Stimulated activated CD4-positive, alpha-beta T cell treated with anti-CD3 and anti-CD28 coated beads, Interleukin-15, amount 100 ng/mL, for 1 hour (primary cell): ENCODE data around the gene STK32B.

ENCODE experiments used
- DNase-seq, 2 donors: peaks; one replicate each; pipeline ENCODE4 v3.0.0-alpha.2; 2020; ENCODE audit warnings: low read depth in 1 of 2, low spot score in 1 of 2

STK32B gene

DNA sequence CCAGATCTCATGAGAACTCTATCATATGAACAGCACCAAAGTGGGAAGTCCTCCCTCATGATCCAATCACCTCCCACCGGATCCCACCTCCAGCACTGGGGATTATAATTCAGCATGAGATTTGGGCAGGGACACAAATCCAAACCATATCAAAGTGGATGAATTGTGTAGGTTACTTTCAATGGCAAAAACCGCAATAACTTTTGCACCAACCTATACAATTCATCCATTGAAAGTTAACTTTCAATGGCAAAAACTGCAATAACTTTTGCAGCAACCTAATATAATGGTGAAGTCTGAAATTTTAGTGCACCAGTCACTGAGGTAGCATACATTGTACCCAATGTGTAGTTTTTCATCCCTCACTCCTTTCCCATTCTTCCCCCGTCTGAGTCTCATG is 16.6 kb downstream of the STK32B start:
- no peak for DNase-seq

DNA sequence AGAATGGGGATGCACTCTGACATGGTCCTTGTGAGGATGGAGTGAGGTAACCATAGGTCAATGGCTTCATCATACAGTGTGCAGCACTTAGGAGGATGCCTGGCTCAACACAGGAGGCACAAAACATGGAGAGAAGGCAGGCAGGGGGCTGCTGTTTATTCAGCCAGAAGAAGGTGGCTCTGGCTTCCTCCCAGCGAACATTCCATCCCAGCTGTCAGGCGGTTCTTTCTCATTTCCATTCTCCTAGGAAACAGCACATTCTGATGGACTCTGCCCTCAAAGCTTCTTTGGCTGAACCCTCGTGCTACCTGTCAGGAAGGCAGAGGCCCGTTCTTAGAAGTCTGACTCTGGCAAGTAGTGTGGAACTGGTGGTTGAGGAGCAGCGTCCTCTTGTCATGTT is 18.6 kb downstream of the STK32B start:
- no peak for DNase-seq

DNA sequence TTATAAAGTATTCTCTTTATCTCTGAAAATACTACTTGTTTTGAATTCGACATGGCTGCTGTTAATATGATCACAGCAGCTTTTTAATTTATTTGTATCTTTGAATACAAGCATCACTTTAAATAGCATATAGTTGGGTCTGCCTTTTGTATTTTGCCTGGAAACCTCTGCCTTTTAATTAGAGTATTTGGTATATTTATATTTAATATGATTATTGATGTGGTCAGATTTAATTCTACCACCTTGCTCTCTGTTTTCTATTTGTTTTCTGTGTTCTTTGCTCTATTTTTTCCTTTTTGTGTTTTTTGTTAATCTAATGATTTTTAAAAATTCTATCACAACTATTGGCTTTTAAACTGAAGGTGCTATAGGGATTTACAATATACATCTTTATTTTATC is 21.7 kb downstream of the STK32B start:
- DNase-seq = no peak

DNA sequence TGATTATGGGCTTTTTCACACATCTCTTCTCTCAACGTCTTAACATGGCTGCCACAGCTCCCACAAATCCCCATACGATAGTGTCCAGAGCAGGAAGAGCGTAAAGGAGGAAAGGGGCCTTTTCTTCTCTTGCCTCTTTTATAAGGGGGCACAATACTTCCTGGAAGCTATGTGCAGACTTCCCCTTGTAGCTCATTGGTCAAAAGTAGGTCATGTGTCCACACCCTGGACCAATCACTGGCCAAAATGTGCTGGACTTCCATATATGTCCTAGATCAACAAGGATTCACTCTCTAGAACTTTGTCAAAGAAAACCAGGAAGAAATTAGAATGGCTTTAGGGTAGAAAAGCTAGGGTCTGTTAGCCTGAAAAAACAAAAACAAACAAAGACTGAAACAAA is 26.7 kb downstream of the STK32B start:
- no peak for DNase-seq

DNA sequence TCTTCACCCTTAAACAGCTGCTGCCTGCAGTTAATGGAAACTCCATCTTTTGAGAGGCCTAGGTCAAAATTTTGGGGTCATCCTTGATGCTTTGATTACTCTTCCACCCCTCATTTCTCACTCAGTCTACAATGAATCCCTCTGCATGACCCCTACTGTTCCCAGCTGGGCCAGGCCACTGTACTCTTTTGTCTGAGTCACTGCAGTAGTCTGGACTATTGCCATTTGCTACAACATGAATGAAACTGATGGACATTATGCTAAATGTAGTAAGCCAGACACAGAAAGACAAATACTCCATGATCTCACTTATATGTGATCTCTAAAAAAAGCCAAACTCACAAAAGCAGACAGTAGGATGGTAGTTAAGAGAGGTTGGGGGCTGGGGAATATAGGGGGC is 28.3 kb downstream of the STK32B start:
- DNase-seq = no peak

DNA sequence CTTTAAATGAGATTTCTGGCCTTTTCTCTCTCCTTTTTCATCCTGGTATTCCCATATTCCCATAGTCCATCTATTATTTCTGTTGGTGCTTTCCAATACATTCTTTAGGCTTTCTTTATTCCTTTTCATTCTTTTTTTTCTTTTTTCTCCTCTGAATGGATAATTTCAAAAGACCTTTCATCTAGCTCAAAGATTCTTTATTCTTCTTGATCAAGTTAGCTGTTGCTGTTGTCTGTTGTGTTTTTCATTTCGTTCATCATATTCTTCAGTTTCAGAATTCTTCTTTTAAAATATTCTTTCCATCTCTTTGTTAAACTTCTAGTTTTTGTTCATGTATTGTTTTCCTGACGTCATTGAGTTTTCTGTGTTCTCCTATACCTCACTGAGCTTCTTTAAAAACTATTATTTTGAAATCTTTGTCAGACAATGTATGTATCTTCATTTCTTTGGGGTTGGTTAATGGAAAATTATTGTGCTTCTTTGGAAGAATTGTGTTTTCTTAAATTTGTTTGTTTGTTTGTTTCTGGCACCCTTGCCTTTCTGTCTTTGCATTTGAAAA is 30.2 kb downstream of the STK32B start:
- DNase-seq = no peak

DNA sequence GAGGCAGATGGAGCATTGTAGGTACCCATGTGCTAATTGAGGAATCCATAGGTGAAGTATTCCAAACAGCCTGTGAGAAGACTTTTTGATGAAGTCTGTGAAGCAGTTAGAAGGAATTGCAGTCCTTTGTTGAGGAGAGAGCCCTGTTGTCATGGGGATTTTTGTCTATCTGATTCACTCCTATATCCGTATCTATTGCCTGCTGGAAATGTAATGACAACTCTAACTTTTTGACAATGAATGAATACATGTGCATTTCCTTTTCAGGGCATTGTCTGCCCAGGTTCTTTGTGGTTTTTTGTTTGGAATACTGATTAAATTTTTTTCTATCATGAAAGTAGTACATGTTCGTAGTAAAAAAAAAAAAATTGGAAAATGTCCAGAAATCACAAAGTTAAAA is 31.1 kb downstream of the STK32B start:
- DNase-seq = no peak

DNA sequence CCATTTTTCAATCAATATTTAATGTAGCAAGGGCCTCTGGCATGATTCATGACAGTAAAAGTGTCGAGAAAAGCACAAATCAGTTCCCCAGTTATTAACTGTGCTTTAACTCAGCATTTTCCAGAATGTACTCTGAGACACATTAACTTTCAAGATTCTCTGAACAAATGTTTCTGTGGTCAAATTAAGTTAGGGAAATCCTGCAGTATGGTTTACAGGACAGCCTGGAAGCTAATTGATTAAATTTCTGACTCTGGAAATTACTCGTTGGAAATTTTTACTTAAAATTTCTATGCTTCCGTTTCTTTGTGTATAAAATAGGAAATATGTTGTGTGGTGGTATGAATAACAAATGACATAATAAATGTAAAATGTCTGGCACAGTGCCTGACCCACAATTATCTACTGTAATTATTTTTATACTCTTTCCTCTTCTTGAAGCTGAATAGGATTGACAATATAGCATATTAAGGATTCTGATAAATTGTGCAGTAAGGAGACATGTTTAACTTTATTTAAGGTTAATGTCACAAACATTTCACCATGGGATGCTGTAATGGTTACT is 33.7 kb downstream of the STK32B start:
- no peak for DNase-seq

DNA sequence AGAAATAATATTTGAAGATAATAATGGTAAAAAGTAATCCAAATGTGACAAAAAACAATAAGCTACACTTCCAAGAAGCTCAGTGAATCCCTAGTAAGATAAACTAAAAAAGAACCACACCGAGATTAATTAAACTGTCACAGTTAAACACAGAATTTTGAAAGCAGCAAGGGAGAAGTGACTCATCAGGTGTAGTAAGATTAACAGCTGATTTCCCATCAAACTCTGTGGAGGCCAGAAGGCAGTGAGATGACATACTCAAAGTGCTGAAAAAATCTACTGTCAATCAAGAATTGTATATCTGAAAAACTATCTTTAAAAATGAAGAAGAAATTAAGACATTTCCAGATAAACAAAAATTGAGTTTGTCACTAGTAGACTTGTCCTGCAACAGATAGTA is 35.3 kb downstream of the STK32B start:
- no peak for DNase-seq

DNA sequence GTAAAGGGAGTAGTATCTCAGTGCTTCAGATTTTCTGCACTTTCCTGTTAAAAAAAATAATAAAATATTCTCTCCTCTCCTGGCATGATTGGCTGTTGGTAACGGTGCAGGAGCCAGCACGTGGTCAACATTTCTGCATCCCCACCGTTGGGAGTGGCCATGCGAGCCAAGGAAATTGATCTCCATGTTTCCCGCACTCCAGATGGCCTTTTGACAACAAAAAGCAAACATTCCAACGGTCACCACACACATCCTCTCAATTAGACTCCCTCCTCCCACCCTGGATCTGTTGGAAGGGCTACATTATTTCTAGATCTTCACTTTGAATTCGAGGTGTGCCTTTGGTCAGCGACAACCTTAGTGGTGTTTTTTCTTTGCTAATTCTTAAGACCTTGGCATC is 45.0 kb downstream of the STK32B start:
- DNase-seq = no peak

DNA sequence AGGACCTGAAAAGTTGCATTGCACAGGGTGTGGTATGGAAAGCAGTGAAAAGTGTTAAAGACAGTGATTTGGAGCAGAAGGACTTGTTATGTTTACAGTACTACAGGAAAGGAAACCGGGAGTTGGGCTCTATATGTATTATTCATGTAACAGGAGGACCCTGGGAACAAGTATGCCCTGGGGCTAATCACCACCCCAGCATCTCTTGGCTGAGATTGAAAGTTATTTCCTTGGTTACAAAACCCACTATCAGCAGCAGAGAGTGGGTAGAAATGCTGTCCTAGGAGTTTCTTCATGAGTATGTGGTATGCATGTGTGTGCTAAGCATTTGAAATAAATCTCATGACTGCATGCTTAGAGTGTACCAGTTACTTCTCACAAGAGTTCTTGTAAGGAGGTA is 46.9 kb downstream of the STK32B start:
- DNase-seq = no peak

DNA sequence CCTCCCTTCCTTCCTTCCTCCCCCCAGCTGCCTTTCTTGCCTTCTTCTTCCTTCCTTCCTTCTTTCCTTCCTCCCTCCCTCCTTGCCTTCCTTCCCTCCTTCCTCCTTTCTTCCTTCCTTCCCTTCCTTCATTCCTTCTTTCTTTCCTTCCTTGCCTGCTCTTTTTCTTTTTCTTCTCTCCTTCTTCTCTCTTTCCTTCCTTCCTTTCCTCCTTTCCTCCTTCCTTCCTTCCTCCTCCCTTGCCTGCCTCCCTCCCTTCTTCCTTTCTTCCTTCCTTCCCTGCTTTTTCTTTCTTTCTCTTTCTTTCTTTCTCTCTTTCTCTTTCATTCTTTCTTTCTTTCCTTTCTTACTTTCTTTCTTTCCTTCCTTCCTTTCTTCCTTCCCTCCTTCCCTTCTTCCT is 49.1 kb downstream of the STK32B start:
- DNase-seq = no peak

DNA sequence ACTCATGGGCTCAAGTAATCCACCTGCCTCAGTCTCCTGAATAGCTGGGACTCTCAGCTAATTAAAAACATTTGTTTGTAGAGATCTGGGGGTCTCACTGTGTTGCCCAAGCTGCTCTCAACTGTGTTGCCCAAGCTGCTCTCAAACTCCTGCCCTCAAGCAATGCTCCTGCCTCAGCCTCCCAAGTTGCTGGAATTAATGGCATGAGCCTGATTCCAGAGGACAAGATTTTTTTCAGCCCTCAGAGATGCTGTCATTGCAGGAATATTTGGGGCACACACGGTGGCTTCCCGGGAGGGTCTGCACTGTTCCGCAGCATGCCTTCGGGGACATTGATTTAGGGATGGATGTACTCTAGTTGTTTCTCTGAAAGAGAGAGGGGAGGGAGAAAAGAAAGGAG is 49.7 kb downstream of the STK32B start:
- DNase-seq = no peak

DNA sequence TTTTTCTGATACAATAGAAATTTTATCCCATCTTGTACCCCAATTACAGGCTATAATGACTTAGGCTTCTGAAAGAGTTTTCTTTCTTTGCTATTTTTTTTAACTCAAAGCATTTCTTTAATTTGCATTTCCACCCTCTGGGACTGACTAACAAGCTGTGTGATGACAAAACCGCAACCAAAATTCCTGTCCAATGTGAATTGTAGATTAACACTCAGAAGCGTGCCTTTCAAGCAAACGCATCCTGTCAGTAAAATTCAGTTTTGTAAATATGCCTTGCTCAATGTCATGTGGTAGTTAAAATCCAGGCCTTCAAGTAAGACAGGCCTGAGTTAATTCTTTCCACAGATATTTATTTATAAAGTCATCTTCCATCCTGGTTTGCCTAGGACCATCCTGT is 50.3 kb downstream of the STK32B start:
- DNase-seq = no peak

DNA sequence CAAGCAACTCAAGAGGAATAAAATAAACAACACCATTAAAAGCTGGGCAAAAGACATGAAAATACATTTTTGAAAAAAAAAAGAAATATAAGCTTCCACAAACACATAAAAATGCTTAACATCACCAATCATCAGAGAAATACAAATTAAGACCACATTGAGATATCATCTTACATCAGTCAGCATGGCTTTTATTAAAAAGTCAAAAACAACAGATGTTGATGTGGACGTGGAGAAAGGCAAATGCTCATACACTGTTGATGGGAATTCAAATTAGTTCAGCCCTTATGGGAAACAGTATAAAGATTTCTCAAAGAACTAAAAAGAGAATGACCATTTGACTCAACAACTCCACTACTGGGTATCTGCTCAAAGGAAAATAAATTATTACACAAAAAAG is 59.6 kb downstream of the STK32B start:
- DNase-seq = no peak

DNA sequence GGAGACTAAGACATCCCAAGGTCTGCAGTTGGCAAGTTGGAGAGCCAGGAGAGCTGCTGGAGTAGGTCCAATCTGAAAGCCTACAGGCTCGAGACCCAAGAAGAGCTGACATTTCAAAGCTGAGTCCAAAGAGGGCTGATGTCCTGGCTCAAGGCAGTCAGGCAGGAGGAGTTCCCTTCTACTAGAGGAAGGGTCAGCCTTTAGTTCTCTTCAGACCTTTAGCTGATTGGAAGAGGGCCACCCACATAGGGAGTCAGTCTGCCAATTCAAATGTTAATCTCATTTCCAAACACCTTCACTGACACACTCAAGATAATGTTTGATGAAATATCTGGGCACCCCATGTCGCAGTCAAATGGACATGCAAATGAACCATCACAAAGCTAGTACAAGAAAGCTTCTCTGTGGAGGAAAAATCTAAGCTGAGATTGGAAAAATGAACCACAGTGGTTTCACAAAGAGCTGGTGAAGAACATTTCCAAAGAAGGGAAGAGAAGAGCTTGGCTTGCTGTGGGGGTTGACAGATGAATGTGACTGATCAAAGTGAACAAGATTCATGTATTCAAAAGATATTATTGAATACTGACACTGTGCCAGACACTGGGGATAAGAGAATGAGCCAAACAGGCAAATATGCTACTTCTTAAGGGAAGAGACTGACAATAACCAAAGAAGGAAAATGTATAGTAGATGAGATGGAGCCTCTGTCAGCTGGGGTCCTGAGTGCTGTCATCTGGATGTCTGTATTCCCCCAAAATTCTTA is 61.2 kb downstream of the STK32B start:
- no peak for DNase-seq

DNA sequence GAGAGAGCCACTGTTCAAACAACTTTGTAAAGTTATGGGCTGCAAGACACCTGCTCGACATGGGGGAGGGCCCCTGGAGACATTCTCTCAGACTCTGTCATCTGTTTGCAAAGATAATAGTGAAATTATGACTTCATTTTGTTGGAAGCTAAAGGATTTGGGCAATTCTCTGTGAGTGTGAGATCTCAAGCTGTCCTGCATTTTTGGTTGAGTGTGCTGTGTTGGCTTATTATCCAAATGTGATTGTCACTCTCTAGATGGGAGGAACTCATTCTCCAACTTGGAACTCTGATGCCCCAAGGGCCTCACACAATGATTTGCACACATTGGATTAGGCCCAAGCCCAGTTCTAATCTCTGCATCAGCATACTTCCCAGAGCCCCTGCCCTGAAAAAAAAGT is 63.7 kb downstream of the STK32B start:
- no peak for DNase-seq

DNA sequence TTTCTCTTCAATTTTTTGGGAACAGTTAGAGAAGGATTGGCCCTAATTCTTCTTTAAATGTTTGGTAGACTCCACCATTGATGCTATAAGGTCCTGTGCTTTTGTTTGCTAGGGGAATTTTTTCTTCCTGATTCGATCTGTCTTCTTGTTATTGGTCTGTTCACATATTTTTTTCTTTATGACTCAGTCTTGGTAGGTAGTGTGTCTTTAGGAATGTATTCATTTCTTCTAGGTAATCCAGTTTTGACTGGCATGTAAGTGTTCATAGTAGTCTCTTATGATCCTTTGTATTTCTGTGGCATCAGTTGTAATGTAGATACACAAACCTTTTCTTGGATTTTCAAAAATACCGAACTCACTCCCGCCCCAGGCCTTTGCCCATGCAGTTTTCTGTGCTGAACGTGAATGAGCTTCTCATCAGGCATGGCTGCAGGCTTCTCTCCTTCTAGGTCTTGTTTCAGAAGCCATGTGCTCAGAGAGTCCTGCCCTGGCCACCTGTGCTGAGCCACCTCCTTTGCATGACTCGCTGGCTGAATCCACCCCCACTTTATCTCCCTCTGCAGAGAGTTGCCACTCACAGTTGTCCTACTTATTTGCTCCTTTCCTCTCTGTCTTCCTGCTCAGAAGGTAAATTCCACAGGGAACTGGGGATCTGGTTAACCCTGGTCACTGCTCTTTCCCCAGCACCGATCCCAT is 67.0 kb downstream of the STK32B start:
- no peak for DNase-seq

DNA sequence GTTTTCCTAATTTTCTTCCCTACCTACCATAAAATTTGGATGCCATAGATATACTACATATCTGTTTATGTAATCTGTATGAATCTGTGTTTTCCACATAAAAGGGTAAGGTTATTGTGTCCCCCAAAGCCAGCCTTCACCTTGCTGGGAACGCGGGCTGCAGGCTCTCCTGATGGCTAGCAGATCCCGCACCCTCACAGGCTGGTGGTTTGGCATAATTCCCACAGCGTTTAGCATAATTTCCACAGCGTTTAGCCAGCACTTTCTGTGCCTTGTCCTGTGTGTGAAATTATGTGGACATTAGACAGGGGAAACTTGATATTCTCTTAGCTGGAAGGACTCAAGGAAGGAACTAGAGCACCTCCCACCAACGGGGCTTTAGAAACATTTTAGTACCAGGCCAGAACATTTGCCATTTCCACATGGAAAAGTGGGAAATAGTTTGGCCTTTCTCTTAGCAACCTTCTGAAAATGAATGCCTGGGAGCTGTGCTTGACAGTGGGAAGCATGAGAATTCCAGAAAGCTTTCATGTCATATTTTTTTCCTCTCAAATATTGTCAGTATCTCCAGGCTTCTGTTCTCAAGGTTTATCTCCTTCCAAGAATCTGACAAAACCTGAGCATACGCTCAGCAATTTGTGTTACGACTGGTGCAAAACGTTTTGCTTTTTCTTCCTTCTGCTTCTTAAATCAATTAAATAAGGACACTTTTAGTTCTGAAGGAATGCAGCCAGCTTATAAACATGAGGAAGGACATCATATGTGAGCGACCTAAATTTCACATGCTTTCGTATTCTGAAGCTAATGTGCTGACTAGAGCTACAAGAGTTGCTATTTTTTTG is 67.9 kb downstream of the STK32B start:
- DNase-seq = no peak

DNA sequence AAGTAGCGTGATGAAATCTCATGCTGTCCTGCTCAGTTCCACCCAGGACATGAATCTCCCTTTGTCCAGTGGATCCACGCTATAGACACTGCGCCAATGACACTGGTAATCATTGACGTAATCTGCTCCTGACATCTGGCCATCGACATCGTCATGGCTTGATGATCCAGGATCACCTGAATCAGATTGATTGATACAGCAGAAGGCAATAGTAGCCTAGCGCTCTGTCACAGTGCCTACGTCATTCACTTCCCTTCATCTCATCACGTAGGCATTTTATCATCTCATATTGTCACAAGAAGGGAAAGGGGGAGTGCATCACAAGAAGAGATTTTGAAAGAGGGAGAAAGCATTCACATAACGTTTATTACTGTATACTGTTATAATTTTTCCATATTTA is 68.8 kb downstream of the STK32B start:
- no peak for DNase-seq

DNA sequence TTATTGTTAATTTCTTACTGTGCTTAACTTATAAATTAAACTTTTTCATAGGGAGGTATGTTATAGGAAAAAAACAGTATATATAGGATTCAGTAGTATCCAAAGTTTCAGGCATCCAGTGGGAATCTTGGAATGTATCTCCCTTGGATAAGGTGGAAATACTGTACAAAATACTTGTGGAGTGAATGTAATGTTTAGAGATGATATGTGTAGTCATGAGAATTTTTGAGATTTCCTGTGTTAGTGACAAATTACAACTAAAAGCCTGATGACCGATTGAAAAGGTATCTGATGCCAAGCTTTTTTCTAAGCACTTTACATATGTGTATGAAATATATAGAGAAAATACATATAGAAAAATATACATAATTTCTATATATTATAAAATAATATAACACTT is 69.2 kb downstream of the STK32B start:
- no peak for DNase-seq
